ENCODE results near the gene HOXD4. TPM values are rescaled to one million over a fixed set of nuclear protein-coding genes. Genes with fewer than 3 reads are reported as not detected.

Gene HOXD4
- total and polyA plus RNA-seq, 2 of the 4 experiments (the other 2 are of a cell fraction), result not detected

GRCh38 chr2:176123411-176124109 lies 27.8 kb upstream of the HOXD4 start:
- Histone ChIP-seq H4K20me1 (ENCODE audit: insufficient read depth, low read length) (no peaks in the 10 kb centered on the region; the same call in 1 of the 2 replicates), H3K27me3 (ENCODE audit: control insufficient read depth, insufficient read depth, low read length) (peaks cover 90% of the 10 kb centered on the region)
- 0% methylated on average over 21 of the region's 40 CpGs; no CpG with 5 or more reads in 1 of the 2 experiments for WGBS, 2 experiments (ENCODE audit: extremely low coverage in 2 of 2, insufficient read length in 1 of 2)

More at GRCh38 chr2:176123411-176124109, 27.8 kb upstream of the HOXD4 start:
- dilution Hi-C loops (cut with HindIII; ENCODE audit: low sequenced_read_pairs, unreplicated experiment), result no loop called here
- H2AK9ac ChIP-seq (replicated peaks; ENCODE audit: low read depth, low read length, poor library complexity), result no peak overlapping the region
- no peak overlapping the region for H3K27ac ChIP-seq (ENCODE audit: insufficient read depth, low read length)
- no peak overlapping the region for H3K23ac ChIP-seq (ENCODE audit: low read depth, low read length)
- no peak overlapping the region for H4K5ac ChIP-seq (ENCODE audit: low read depth, low read length)
- H3K79me1 ChIP-seq (ENCODE audit: low read depth in 1 of 2, low read length in 2 of 2), result no peaks in the 10 kb centered on the region
- no peaks in the 10 kb centered on the region for H3K4me1 ChIP-seq (ENCODE audit: control insufficient read depth, insufficient read depth, low read length)
- H3K18ac ChIP-seq (ENCODE audit: low read depth, low read length), result no peak overlapping the region
- BruUV-seq (replicated peaks), result no TSS peak
- no peaks in the 10 kb centered on the region for H3K36me3 ChIP-seq (ENCODE audit: control insufficient read depth, insufficient read depth, low read length)
- no peak overlapping the region for H3K14ac ChIP-seq (replicated peaks; ENCODE audit: low read depth, low read length)
- intact Hi-C loops (cut with micrococcal nuclease), result no loop called here
- no peak overlapping the region for H4K8ac ChIP-seq (ENCODE audit: low read depth in 2 of 2, low read length in 2 of 2)
- H2AFZ ChIP-seq (replicated peaks; ENCODE audit: low read length, poor library complexity), result peak overlapping the region; percentile 19
- ChIA-PET CTCF (no interaction called here), POLR2A (ENCODE audit: unreplicated experiment) (no interaction called here)
- no peak overlapping the region for H2BK20ac ChIP-seq (ENCODE audit: low read depth, low read length)
- H3K9me3 ChIP-seq (ENCODE audit: control insufficient read depth, insufficient read depth, low read length), result peaks cover 3% of the 10 kb centered on the region
- H2AK5ac ChIP-seq (ENCODE audit: low read depth, low read length), result no peak overlapping the region
- H2BK15ac ChIP-seq (ENCODE audit: low read depth, low read length), result no peak overlapping the region
- no peak overlapping the region for H3K56ac ChIP-seq (ENCODE audit: extremely low read depth, insufficient read depth, low read length)
- in situ Hi-C loops (cut with MboI; ENCODE audit: low sequenced_read_pairs), result loop anchor here (10.0 kb wide), 2 partner anchors 331 to 1031 kb away; no protein-coding TSS in a partner anchor
- no peak for TF ChIP-seq POLR2A (IDR thresholded peaks at IDR 0.05; ENCODE audit: low read depth, low read length)
- TF ChIP-seq NFE2L2 (IDR thresholded peaks at IDR 0.05; ENCODE audit: low read depth, low read length), result no peak
- no peak for TF ChIP-seq MXI1 (IDR thresholded peaks at IDR 0.05; ENCODE audit: borderline replicate concordance, low read depth, low read length)
- TF ChIP-seq MAFK (IDR thresholded peaks at IDR 0.05; ENCODE audit: low read depth, low read length), result no peak
- no peak for TF ChIP-seq SMC3 (IDR thresholded peaks at IDR 0.05; ENCODE audit: low read depth, low read length)
- TF ChIP-seq CTCF (conservative IDR thresholded peaks at IDR 0.05; ENCODE audit: low read depth, low read length), result no peak
- no peak for TF ChIP-seq USF2 (IDR thresholded peaks at IDR 0.05; ENCODE audit: low read depth, low read length)
- TF ChIP-seq CHD1 (IDR thresholded peaks at IDR 0.05; ENCODE audit: low read depth, low read length), result no peak
- TF ChIP-seq BHLHE40 (IDR thresholded peaks at IDR 0.05; ENCODE audit: low read depth, low read length), result no peak
- TF ChIP-seq MAZ (IDR thresholded peaks at IDR 0.05; ENCODE audit: borderline replicate concordance, low read depth, low read length), result no peak
- TF ChIP-seq ELK1 (IDR thresholded peaks at IDR 0.05; ENCODE audit: borderline replicate concordance, low read depth, low read length), result no peak
- no peak overlapping the region for H3K9ac ChIP-seq (ENCODE audit: low read depth, low read length)
- no peak overlapping the region for H2BK120ac ChIP-seq (ENCODE audit: low read depth, low read length)
- ATAC-seq (ENCODE audit: low read depth), result no peak
- H3K4me2 ChIP-seq (ENCODE audit: low read depth, low read length), result no peak overlapping the region
- no peak overlapping the region for H4K91ac ChIP-seq (ENCODE audit: insufficient read depth, low read depth, low read length)
- H3K9me1 ChIP-seq (ENCODE audit: insufficient read depth, low read length), result no peaks in the 10 kb centered on the region
- DNase-seq, result no peak
- H3K4ac ChIP-seq (ENCODE audit: low read depth, low read length), result no peak overlapping the region
- no peak overlapping the region for H3K4me3 ChIP-seq (ENCODE audit: insufficient read depth, low read depth, low read length)
- H2BK5ac ChIP-seq (ENCODE audit: low read depth, low read length, poor library complexity, severe bottlenecking), result no peak overlapping the region
